ENCODE measurements around the gene C1R.

- TF ChIP-seq POLR2AphosphoS5 (IDR thresholded peaks at IDR 0.05; ENCODE audit: low read depth, low read length) (no peak), POLR2A (IDR thresholded peaks at IDR 0.05; ENCODE audit: low read depth, low read length) (no peak), TAF1 (IDR thresholded peaks at IDR 0.05; ENCODE audit: low read depth, low read length) (no peak), PAX5 (IDR thresholded peaks at IDR 0.05; ENCODE audit: insufficient read depth, low read length, severe bottlenecking) (no peak), POU2F2 (IDR thresholded peaks at IDR 0.05; ENCODE audit: low read depth, low read length) (no peak), SPI1 (IDR thresholded peaks at IDR 0.05; ENCODE audit: low read depth, low read length) (no peak)
These were observed 35.8 kb upstream of the C1R start for GRCh38 chr12:7127916-7128626.
